Measurements from ENCODE around the gene OTULINL.

Gene OTULINL

GRCh38 chr5:14577079-14577725 lies 4.4 kb upstream of the OTULINL start:
- no peak for DNase-seq

GRCh38 chr5:14577971-14578370 lies 3.6 kb upstream of the OTULINL start:
- DNase-seq: no peak

- no peak for DNase-seq
These were observed 2.3 kb upstream of the OTULINL start for GRCh38 chr5:14579246-14579645.

- no peak for DNase-seq
These were observed 1.7 kb upstream of the OTULINL start for GRCh38 chr5:14579731-14580397.

GRCh38 chr5:14580398-14581034 lies 1.1 kb upstream of the OTULINL start:
- peak; percentile 29 for DNase-seq

- DNase-seq: peak; percentile 39
These were observed 552 bp downstream of the OTULINL start for GRCh38 chr5:14581891-14582796.

- DNase-seq: no peak
These were observed 1.2 kb downstream of the OTULINL start for GRCh38 chr5:14582797-14583137.

GRCh38 chr5:14584848-14585247 lies 3.3 kb downstream of the OTULINL start:
- DNase-seq: no peak

- no peak for DNase-seq
These were observed 5.6 kb downstream of the OTULINL start for GRCh38 chr5:14587150-14587549.

- no peak for DNase-seq
These were observed 6.6 kb downstream of the OTULINL start for GRCh38 chr5:14588145-14588544.

GRCh38 chr5:14588758-14589543 lies 7.4 kb downstream of the OTULINL start:
- DNase-seq: no peak

GRCh38 chr5:14590949-14591348 lies 9.4 kb downstream of the OTULINL start:
- no peak for DNase-seq

GRCh38 chr5:14591548-14591947 lies 10.0 kb downstream of the OTULINL start:
- no peak for DNase-seq

- DNase-seq: peak; percentile 12
These were observed 11.9 kb downstream of the OTULINL start for GRCh38 chr5:14593326-14594021.

GRCh38 chr5:14594378-14595074 lies 12.9 kb downstream of the OTULINL start:
- DNase-seq: no peak

- peak; percentile 51 for DNase-seq
These were observed 13.6 kb downstream of the OTULINL start for GRCh38 chr5:14595189-14595588.

GRCh38 chr5:14595891-14596290 lies 14.3 kb downstream of the OTULINL start:
- no peak for DNase-seq

- no peak for DNase-seq
These were observed 15.5 kb downstream of the OTULINL start for GRCh38 chr5:14597080-14597479.

GRCh38 chr5:14598225-14598624 lies 16.6 kb downstream of the OTULINL start:
- no peak for DNase-seq

GRCh38 chr5:14599476-14600127 lies 18.0 kb downstream of the OTULINL start:
- DNase-seq: no peak

- DNase-seq: no peak
These were observed 19.3 kb downstream of the OTULINL start for GRCh38 chr5:14600846-14601245.
